ENCODE measurements around the gene TEAD1. TPM values are rescaled to one million over a fixed set of nuclear protein-coding genes. Genes with fewer than 3 reads are reported as not detected.

The TEAD1 gene
- polyA plus RNA-seq, 1 donor from 2014 or later = 12.2 TPM

DNA sequence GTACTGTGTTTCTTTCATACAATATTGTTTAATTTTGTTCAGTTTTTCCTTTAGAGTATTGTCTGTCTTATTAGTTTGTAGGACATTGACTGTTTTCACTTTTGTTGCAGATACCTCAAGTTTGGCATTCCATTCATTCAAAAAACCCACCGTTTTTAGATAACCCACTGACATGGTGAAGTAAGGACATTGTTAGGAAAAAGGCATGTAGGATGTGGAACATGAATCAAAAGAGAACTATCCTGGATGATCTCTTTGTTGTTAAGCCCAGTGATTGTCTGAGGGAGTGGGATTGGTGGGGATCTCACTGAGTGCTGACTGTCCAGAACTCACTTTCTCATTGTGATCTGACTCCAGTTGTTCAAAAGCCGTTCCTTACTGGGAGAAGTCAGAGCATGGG, 119.3 kb downstream of the TEAD1 start:
- Histone ChIP-seq H3K27ac (ENCODE audit: low read length) (no peak overlapping the region), H3F3A (ENCODE audit: insufficient read depth, low read length, poor library complexity, severe bottlenecking) (no peaks in the 10 kb centered on the region), H2AFZ (ENCODE audit: low read depth, low read length) (no peak overlapping the region), H3K79me2 (replicated peaks; ENCODE audit: insufficient read depth, low read length) (peaks cover 14% of the 10 kb centered on the region), H3K27me3 (ENCODE audit: insufficient read depth, low read depth, low read length) (no peaks in the 10 kb centered on the region), H3K4me2 (ENCODE audit: low read length) (no peak overlapping the region), H3K9ac (ENCODE audit: low read length) (no peak overlapping the region), H4K20me1 (ENCODE audit: insufficient read depth) (no peaks in the 10 kb centered on the region), H3K9me3 (ENCODE audit: low read length) (no peaks in the 10 kb centered on the region), H3K9me2 (ENCODE audit: insufficient read depth, low read length) (no peaks in the 10 kb centered on the region), H3K4me3 (ENCODE audit: low read length) (no peak overlapping the region), H3K36me3 (ENCODE audit: insufficient read depth, low read length) (no peaks in the 10 kb centered on the region)
- TF ChIP-seq SMC3 (conservative IDR thresholded peaks at IDR 0.05; ENCODE audit: poor library complexity) (no peak), EZH2 (IDR thresholded peaks at IDR 0.05; ENCODE audit: borderline replicate concordance, insufficient read depth, low read length, poor library complexity, severe bottlenecking) (no peak), POLR2AphosphoS5 (IDR thresholded peaks at IDR 0.05) (no peak), REST (IDR thresholded peaks at IDR 0.05; ENCODE audit: borderline replicate concordance) (no peak), RAD21 (conservative IDR thresholded peaks at IDR 0.05) (no peak), EP300 (conservative IDR thresholded peaks at IDR 0.05; ENCODE audit: poor library complexity, severe bottlenecking) (no peak)
- TF ChIP-seq, protein P1, sequence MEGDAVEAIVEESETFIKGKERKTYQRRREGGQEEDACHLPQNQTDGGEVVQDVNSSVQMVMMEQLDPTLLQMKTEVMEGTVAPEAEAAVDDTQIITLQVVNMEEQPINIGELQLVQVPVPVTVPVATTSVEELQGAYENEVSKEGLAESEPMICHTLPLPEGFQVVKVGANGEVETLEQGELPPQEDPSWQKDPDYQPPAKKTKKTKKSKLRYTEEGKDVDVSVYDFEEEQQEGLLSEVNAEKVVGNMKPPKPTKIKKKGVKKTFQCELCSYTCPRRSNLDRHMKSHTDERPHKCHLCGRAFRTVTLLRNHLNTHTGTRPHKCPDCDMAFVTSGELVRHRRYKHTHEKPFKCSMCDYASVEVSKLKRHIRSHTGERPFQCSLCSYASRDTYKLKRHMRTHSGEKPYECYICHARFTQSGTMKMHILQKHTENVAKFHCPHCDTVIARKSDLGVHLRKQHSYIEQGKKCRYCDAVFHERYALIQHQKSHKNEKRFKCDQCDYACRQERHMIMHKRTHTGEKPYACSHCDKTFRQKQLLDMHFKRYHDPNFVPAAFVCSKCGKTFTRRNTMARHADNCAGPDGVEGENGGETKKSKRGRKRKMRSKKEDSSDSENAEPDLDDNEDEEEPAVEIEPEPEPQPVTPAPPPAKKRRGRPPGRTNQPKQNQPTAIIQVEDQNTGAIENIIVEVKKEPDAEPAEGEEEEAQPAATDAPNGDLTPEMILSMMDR (IDR thresholded peaks at IDR 0.05; ENCODE audit: poor library complexity, severe bottlenecking) = no peak

GRCh38 chr11:12794576-12795230, 120.5 kb downstream of the TEAD1 start:
- Histone ChIP-seq H3K79me2 (replicated peaks; ENCODE audit: insufficient read depth, low read length) (peaks cover 14% of the 10 kb centered on the region), H3K36me3 (ENCODE audit: insufficient read depth, low read length) (no peaks in the 10 kb centered on the region), H3K9me2 (ENCODE audit: insufficient read depth, low read length) (no peaks in the 10 kb centered on the region), H3K27me3 (ENCODE audit: insufficient read depth, low read depth, low read length) (no peaks in the 10 kb centered on the region), H3K4me2 (ENCODE audit: low read length) (no peak overlapping the region), H3F3A (ENCODE audit: insufficient read depth, low read length, poor library complexity, severe bottlenecking) (no peaks in the 10 kb centered on the region), H3K9me3 (ENCODE audit: low read length) (no peaks in the 10 kb centered on the region), H3K9ac (ENCODE audit: low read length) (no peak overlapping the region), H4K20me1 (ENCODE audit: insufficient read depth) (no peaks in the 10 kb centered on the region), H2AFZ (ENCODE audit: low read depth, low read length) (no peak overlapping the region), H3K27ac (ENCODE audit: low read length) (no peak overlapping the region), H3K4me3 (ENCODE audit: low read length) (no peak overlapping the region)
- TF ChIP-seq EZH2 (IDR thresholded peaks at IDR 0.05; ENCODE audit: borderline replicate concordance, insufficient read depth, low read length, poor library complexity, severe bottlenecking) (no peak), SMC3 (conservative IDR thresholded peaks at IDR 0.05; ENCODE audit: poor library complexity) (no peak), MXI1 (conservative IDR thresholded peaks at IDR 0.05; ENCODE audit: poor library complexity, severe bottlenecking) (no peak), TAF1 (IDR thresholded peaks at IDR 0.05; ENCODE audit: low read depth) (no peak), POLR2AphosphoS5 (IDR thresholded peaks at IDR 0.05) (no peak), REST (IDR thresholded peaks at IDR 0.05; ENCODE audit: borderline replicate concordance) (no peak), EP300 (conservative IDR thresholded peaks at IDR 0.05; ENCODE audit: poor library complexity, severe bottlenecking) (no peak), RAD21 (conservative IDR thresholded peaks at IDR 0.05) (no peak)
- TF ChIP-seq, protein P1 (IDR thresholded peaks at IDR 0.05; ENCODE audit: poor library complexity, severe bottlenecking) = no peak

Measured in neural cell (in vitro differentiated cells).